Left cardiac atrium (tissue), 4 donors: Measurements from ENCODE around the gene ZNF219. TPM values are rescaled to one million over a fixed set of nuclear protein-coding genes. Genes with fewer than 3 reads are reported as not detected.
"Not testable (repeated sequence)": the region's sequence is repeated elsewhere in the genome, so short reads cannot be mapped to it uniquely, and the experiment has no call there.

Source experiments
- ATAC-seq, 2 donors: fragments of 200-7000 bp; cut with Tn5 transposase; one replicate each; pipeline ENCODE4 v1.9.1; 2020; ENCODE audit warnings: mild to moderate bottlenecking in 2 of 2, moderate library complexity in 2 of 2
- DNase-seq: peaks from one replicate; pipeline ENCODE4 v3.0.0-alpha.2; 2020
- intact Hi-C, 2 donors: fragments of 100-400 bp; cut with DNase I; formaldehyde crosslinking; loops; one replicate each; pipeline versions ENCODE4 v1.14.1 to v1.15.1; 2022 to 2023
- total RNA-seq, 2 donors: library from RNA; stranded (reverse); fragmentation: NEBNext Ultra II Directional; extraction: Animal tissue kit (Norgen Biotek cat#: 25700); gene quantifications; one replicate each; pipeline ENCODE4 v1.2.1, GENCODE V29; 2021
- donor health status: DM: no; HTN: yes; CAD: no.
- donor health status: DM: no; HTN: yes; CAD: no; lungs with severe emphysema.
- donor health status: DM: yes; HTN: yes; CAD: no.
- donor health status: Dilated cardiomyopathy.

ZNF219 gene
- total RNA-seq, 2 donors from 2014 or later, result 38.3 to 44.4 TPM

DNA sequence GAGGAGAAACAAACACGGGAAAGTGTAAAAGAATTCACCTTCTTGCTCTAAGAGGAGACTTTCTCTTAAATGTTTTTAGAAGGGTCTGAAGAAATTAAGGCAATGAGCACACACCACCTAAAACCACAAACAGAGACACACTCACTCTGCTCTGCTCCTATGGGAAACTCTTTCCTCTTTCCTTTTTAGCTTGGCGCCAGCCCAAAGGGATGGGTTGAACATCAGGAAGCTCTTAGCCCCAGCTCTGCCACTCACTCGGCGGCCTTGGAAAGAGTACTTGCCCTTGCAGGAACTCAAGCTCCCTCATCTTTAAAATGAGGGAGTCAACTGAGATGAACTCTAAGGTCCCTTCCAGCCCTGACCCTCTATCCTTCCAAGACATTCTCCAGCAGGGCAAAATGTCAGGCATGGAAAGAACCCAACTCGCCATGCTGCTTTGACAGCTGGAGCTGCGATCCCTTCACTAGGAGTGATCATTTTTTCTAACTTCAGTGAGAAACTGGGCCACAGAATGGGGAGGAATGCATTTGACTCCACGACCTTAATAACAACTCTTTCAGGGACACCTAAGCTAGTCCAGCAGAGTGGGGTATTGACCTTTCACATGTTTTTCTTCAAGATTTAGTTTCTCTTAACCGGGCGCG, 41.8 kb downstream of the ZNF219 start:
- DNase-seq (no peak), ATAC-seq (no peak)
- intact Hi-C loops, result no loop called here

DNA sequence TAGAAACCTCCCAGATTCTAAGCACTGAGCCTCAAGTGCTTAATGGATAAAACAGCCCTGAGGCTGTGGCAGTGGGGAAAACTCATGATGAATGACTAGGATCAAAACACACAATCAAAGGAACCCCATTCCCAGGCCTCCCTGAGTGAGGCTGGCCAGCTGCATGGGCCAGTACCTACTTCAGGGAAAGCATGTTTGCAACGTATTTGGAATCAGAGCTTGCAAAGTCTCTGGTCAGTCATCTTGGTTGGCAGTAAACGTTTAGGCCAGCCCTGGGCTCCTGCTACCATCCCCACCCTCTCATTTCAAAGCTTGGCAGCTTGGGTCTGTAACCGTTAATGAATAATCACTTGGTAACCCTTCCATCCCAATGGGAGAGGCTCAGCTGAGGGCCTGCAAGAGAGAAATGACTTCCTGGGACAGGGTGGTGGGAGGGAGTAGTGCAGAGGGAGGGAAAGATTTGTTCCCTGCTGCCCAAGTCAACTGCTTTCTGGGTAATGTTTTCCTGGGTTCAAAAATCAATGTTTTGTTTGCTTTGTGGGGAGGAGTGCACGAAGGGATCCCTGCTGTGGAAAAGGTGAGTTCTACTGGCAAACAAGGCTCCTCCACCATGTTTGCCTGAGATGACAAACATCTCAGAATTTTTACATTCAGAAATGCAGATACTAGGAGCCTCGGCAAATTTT, 42.9 kb downstream of the ZNF219 start:
- ATAC-seq, result no peak
- DNase-seq, result no peak
- intact Hi-C loops, result no loop called here

DNA sequence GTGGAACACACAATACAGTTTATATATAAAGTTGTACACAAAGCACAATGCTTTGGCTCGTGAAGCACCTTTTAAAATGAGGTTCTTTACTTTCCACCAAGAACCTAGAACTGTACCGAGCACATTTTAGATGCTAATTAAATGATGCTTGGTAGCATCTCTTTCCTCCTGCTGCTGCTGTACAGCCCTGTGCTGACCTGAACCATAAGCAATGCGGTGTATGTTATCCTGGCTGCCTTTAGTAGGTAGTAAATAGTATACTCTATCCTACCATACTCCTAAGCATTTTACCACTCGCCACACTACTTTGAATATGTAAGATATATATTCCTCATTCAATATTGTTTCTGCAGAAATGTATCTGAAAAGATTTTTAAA, 43.7 kb downstream of the ZNF219 start:
- intact Hi-C loops, result no loop called here
- ATAC-seq (no peak), DNase-seq (no peak)

- intact Hi-C loops, result no loop called here
- no peak for ATAC-seq
- no peak for DNase-seq
Observed at GRCh38 chr14:21054123-21054767, 44.2 kb downstream of the ZNF219 start.

- intact Hi-C loops, result no loop called here
- DNase-seq, result no peak
- ATAC-seq, result no peak
Observed at GRCh38 chr14:21053184-21054122, 45.0 kb downstream of the ZNF219 start.

DNA sequence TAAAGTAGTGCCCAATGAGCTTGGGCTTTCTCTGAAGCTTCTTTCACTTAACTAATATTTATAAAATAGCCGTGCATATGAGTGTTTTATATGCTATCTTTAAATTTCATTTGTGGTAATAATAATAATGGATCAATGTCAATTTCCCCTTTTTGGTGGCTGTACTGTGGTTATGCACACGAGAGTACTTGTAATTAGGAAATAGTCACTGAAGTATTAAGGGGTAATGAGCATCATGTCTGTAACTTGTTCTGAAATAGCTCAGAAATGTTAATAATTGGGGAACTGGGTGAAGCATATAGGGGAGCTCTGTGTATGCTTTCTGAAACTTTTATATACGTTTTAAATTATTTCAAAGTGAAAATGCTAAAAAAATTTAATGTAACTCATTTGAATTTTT, 47.9 kb downstream of the ZNF219 start:
- DNase-seq, result no peak
- intact Hi-C loops, result no loop called here
- ATAC-seq, result no peak

DNA sequence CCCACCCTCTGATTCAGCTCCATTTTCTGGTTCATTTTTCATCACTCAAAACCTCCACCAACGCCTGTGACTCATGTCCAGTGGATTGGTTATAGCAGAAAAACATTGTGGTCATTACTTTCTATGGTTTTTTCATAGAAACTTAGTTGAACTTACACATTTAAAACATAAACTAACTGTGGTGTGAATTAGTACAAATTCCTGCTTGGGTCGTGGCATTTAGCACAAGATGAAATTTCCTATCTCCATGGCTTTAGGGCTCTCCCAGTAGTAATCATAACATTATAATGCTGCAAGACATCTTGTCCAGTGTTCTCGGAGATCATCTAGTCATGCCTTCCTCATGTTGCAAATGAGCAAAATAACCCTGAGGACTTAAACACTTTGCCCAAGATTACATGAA, 49.2 kb downstream of the ZNF219 start:
- ATAC-seq, result no peak
- no peak for DNase-seq
- intact Hi-C loops, result loop anchor here in 1 of 2 donors (10.0 kb wide), 1 partner anchor 354 kb away; no protein-coding TSS in a partner anchor

DNA sequence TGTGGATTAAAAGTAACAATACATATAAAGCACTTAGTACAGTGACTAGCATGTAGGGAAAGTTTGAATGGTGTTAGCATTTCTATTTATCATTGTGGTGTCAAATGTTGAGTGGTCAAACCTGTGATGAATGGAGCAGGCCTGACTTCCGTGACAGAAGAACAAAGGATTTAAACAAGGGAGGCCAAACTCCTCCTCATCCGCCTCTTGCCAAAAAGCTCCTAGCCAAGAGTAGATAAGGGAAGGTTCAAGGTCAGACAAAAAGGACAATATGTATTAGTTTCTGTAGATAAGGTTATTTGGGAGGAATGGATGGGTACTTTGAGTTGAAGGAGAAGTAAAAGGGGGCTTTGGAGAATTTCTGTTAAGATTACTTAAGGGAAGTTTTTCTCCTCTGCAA, 49.8 kb downstream of the ZNF219 start:
- ATAC-seq, result peak in 1 of 2 donors; percentile 28
- no peak for DNase-seq
- intact Hi-C loops, result loop anchor here in 1 of 2 donors (10.0 kb wide), 1 partner anchor 354 kb away; no protein-coding TSS in a partner anchor

- no peak for ATAC-seq
- DNase-seq, result no peak
- intact Hi-C loops, result loop anchor here in 1 of 2 donors (10.0 kb wide), 1 partner anchor 353 kb away; no protein-coding TSS in a partner anchor
Observed at GRCh38 chr14:21047378-21047781, 51.1 kb downstream of the ZNF219 start.

DNA sequence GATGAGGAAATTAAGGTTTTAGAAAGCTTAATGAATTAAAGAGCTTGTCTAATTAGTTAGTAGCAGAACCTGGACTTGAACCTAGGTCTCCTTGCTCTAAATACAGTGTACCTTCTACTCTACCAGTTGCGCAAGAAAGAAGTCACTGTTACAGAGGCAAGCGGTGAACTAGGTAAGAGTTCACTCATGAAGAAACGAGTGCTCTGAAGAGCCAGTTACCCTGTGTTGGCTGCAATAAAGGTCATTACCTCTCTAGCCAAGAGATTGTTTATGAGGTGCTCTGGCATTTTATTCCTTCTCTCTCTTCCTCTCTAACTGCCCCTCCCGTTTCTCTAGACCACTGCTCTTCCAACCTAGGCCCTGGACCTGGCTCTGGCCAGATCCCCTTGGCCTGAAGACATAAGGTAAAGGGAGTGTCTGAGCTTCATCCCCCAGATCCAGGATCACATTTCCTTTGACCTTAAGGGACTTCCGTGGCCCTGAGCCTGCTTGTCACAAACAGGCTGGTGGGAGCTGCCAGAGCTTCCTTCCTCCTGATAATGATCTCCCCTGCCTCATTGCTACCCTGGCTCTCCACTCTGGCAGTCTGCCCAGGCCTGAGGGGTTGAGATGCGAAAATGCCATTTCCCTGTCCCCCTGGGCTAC, 54.4 kb downstream of the ZNF219 start:
- intact Hi-C loops, result loop anchor here in 1 of 2 donors (5.0 to 10.0 kb wide), 2 partner anchors 187 to 349 kb away; no protein-coding TSS in a partner anchor
- DNase-seq (no peak), ATAC-seq (peak in 1 of 2 donors; percentile 8)

DNA sequence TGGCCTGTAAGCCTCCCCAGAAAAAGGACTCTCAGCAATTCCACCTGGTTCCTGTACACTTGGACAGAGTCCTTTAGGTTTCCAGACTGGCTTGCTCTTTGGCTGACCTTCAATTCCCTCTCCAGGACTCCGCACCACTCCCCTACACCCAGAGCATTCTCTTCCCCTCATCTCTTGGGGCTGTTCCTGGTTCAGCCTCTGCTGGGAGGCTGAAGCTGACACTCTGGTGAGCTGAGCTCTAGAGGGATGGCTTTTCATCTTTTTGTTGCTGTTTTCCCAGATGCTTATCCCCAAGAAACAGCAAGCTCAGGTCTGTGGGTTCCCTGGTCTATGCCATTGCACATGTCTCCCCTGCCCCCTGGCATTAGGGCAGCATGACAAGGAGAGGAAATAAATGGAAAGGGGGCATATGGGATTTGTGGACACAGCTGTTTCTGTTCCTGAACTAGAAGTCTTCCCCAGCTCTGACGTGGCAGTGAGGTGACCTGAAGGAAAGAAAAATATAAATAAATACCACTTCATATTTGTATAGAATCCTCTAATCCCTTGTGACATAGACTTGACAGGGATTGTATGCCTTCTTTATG, 55.0 kb downstream of the ZNF219 start:
- intact Hi-C loops, result loop anchor here in 1 of 2 donors (5.0 to 10.0 kb wide), 2 partner anchors 186 to 349 kb away; no protein-coding TSS in a partner anchor
- ATAC-seq (no peak), DNase-seq (no peak)

DNA sequence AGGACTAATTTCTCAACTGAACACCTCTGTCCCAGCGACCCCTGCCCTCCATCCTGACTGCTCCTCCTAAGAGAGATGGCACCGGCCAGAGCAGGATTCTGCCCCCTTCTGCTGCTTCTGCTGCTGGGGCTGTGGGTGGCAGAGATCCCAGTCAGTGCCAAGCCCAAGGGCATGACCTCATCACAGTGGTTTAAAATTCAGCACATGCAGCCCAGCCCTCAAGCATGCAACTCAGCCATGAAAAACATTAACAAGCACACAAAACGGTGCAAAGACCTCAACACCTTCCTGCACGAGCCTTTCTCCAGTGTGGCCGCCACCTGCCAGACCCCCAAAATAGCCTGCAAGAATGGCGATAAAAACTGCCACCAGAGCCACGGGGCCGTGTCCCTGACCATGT, 55.5 kb downstream of the ZNF219 start:
- ATAC-seq (peak in 1 of 2 donors; percentile 23), DNase-seq (no peak)
- intact Hi-C loops, result loop anchor here in 1 of 2 donors (5.0 to 10.0 kb wide), 2 partner anchors 186 to 348 kb away; no protein-coding TSS in a partner anchor

- peak in 1 of 2 donors; percentile 14 for ATAC-seq
Observed at GRCh38 chr14:21041676-21042433, 56.6 kb downstream of the ZNF219 start, which contains the start of gene RNASE7. TSS of gene RNASE7 (plus strand) at chr14:21042362. CDS start at chr14:21042993, 631 bp downstream.

GRCh38 chr14:21040941-21041340, 57.5 kb downstream of the ZNF219 start:
- intact Hi-C loops, result loop anchor here (2.0 to 10.0 kb wide), 3 partner anchors 26 to 346 kb away; no protein-coding TSS in a partner anchor
- not testable (repeated sequence) for ATAC-seq, DNase-seq

More at GRCh38 chr14:21041676-21042433, 56.6 kb downstream of the ZNF219 start, which contains the start of gene RNASE7:
- intact Hi-C loops, result loop anchor here (2.0 to 10.0 kb wide), 3 partner anchors 27 to 347 kb away; no protein-coding TSS in a partner anchor
- no peak for DNase-seq

GRCh38 chr14:21040370-21040925, 58.0 kb downstream of the ZNF219 start:
- intact Hi-C loops, result loop anchor here (2.0 to 10.0 kb wide), 3 partner anchors 26 to 346 kb away; no protein-coding TSS in a partner anchor
- ATAC-seq (no peak), DNase-seq (no peak)
